Liver (tissue), 3 donors: ENCODE results near the gene EFNB1.

ENCODE experiments used
- CTCF ChIP-seq: fragments of 150-350 bp; IDR thresholded peaks from 2 replicates; pipeline ENCODE4 v1.5.1; 2017; ENCODE audit warnings: improper control_type of control experiment, low read depth, low read length; ENCODE audit not compliant: missing input control
- JUND ChIP-seq, 2 donors: IDR thresholded peaks; 2 replicates each; pipeline ENCODE4 v1.6.1; 2016; ENCODE audit warnings: antibody characterized with exemption in 2 of 2
- MAX ChIP-seq: IDR thresholded peaks from 2 replicates; pipeline ENCODE4 v1.6.1; 2016; ENCODE audit warnings: antibody characterized with exemption
- NR2F2 ChIP-seq: IDR thresholded peaks from 2 replicates; pipeline ENCODE4 v1.6.1; 2016; ENCODE audit warnings: antibody characterized with exemption
- REST ChIP-seq: IDR thresholded peaks from 2 replicates; pipeline ENCODE4 v1.6.1; 2016; ENCODE audit warnings: antibody characterized with exemption, mild to moderate bottlenecking
- SP1 ChIP-seq: IDR thresholded peaks from 2 replicates; pipeline ENCODE4 v1.6.1; 2018; ENCODE audit warnings: antibody characterized with exemption, mild to moderate bottlenecking
- TAF1 ChIP-seq: conservative IDR thresholded peaks from 2 replicates; pipeline ENCODE4 v1.6.1; 2016; ENCODE audit warnings: antibody characterized with exemption, mild to moderate bottlenecking
- ZBTB33 ChIP-seq: IDR thresholded peaks from 2 replicates; pipeline ENCODE4 v1.6.1; 2016; ENCODE audit warnings: antibody characterized with exemption
- donor health status: healthy.
- donor health status: healthy.

GRCh38 chrX:68889249-68889648 lies 60.4 kb downstream of the EFNB1 start:
- TF ChIP-seq CTCF (no peak), MAX (no peak), SP1 (no peak), TAF1 (no peak), REST (no peak), ZBTB33 (no peak), JUND (IDR thresholded peaks at IDR 0.05) (no peak), NR2F2 (no peak)
